Left ventricle myocardium inferior (tissue), 1 donor: Measurements from ENCODE around the gene RRAGD. TPM values are rescaled to one million over a fixed set of nuclear protein-coding genes. Genes with fewer than 3 reads are reported as not detected.

ENCODE experiments used
- DNase-seq: peaks from one replicate; pipeline ENCODE4 v3.0.0-alpha.2; 2020
- H3K27ac ChIP-seq: fragments of 200-600 bp; replicated peaks from 2 replicates; pipeline ENCODE4 v1.8.0; 2021
- H3K27me3 ChIP-seq: fragments of 200-600 bp; 2 replicates; pipeline ENCODE4 v1.8.0; 2021; ENCODE audit warnings: low read depth
- H3K36me3 ChIP-seq: fragments of 200-600 bp; 2 replicates; pipeline ENCODE4 v1.8.0; 2021
- H3K4me1 ChIP-seq: fragments of 200-600 bp; 2 replicates; pipeline ENCODE4 v1.8.0; 2021
- H3K4me3 ChIP-seq: fragments of 200-600 bp; 2 replicates; pipeline ENCODE4 v1.8.0; 2021; ENCODE audit warnings: mild to moderate bottlenecking, moderate library complexity
- H3K9me3 ChIP-seq: fragments of 200-600 bp; replicated peaks from 2 replicates; pipeline ENCODE4 v1.8.0; 2021
- CTCF ChIP-seq: fragments of 200-600 bp; IDR thresholded peaks from 2 replicates; pipeline ENCODE4 v1.8.0; 2021; ENCODE audit warnings: antibody characterized with exemption, mild to moderate bottlenecking, borderline replicate concordance
- intact Hi-C: fragments of 100-400 bp; cut with micrococcal nuclease; formaldehyde crosslinking; loops from one replicate; pipeline ENCODE4 v1.11.0; 2022
- total RNA-seq: library from RNA; stranded (reverse); fragmentation: NEBNext Ultra II Directional; extraction: Animal tissue kit (Norgen Biotek cat#: 25700); gene quantifications from one replicate; pipeline ENCODE4 v1.2.1, GENCODE V29; 2021
- donor health status: DM: no; HTN: yes; CAD: no; lungs with severe emphysema.

Gene RRAGD
- total RNA-seq, 1 donor from 2014 or later: 123 TPM

- Histone ChIP-seq H3K4me3 (no peak overlapping the region), H3K27ac (peak overlapping the region; percentile 63), H3K9me3 (no peaks in the 10 kb centered on the region), H3K36me3 (peaks cover 6% of the 10 kb centered on the region), H3K27me3 (no peaks in the 10 kb centered on the region), H3K4me1 (peaks cover 42% of the 10 kb centered on the region)
- peak; percentile 25 for DNase-seq
- TF ChIP-seq CTCF: peak; percentile 40
- intact Hi-C loops: no loop called here
These were observed 36.4 kb downstream of the RRAGD start for GRCh38 chr6:89375427-89376267.

DNA sequence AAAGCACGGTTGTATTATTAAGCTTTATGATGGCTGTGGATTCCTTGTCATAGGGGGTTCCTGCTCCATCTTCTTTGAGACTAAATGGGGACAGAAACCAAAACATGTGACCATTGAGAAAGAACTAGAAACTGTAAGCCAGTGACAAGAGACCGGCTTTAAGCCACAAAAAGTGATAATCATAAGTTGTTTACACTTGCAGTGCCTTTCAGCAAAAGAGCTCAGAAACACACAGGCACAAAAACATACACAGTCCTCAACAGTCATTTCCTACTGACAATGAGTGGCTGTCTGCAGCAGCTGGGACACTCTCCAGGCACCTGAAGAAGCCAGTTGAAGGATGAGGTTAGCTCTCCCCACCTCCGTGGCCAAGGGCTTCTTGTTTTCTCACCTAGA lies 39.6 kb downstream of the RRAGD start:
- peaks cover 36% of the 10 kb centered on the region for H3K4me1 ChIP-seq
- H3K27me3 ChIP-seq: no peaks in the 10 kb centered on the region
- H3K9me3 ChIP-seq: no peaks in the 10 kb centered on the region
- H3K4me3 ChIP-seq: no peak overlapping the region
- H3K36me3 ChIP-seq: peaks cover 6% of the 10 kb centered on the region
- H3K27ac ChIP-seq: peak overlapping the region; percentile 49
- DNase-seq: no peak
- intact Hi-C loops: no loop called here
- TF ChIP-seq CTCF: no peak

DNA sequence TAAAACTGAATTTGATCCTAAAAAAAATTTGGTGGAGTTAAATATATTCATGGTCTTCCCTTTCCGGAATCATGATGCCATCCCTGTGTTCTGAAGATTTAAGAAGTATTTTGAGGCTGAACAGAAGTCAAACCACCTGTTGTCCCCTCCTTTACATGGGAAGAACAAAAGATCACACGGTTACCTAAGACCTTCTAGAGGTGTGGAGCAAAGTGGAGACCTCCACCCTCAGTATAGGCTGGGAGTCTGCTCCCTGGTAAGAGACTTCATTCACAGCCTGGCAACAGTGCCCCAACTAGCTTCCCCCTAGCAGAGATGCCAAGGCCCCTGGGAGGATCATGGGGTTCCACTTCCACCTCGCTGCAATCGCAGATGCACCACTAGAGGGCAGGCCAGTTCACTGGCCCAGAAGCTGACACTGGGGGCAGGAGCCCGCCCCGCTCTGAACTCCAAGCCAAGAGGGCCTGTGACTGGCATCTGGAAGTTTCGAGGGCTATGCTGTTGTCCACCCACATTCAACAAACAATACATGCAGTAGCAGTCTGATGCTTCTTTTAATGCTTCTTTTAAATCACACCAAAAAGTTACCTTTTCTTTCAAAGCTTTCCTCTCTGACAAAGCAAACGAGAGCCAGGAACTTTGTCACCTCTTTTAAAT lies 40.1 kb downstream of the RRAGD start:
- Histone ChIP-seq H3K9me3 (no peaks in the 10 kb centered on the region), H3K4me3 (no peak overlapping the region), H3K4me1 (peaks cover 36% of the 10 kb centered on the region), H3K27me3 (no peaks in the 10 kb centered on the region), H3K27ac (peak overlapping the region; percentile 49), H3K36me3 (peaks cover under 1% of the 10 kb centered on the region)
- TF ChIP-seq CTCF: peak; percentile 98
- DNase-seq: peak; percentile 78
- intact Hi-C loops: no loop called here

GRCh38 chr6:89368999-89369398 lies 43.1 kb downstream of the RRAGD start:
- Histone ChIP-seq H3K27ac (peak overlapping the region; percentile 40), H3K9me3 (no peaks in the 10 kb centered on the region), H3K27me3 (no peaks in the 10 kb centered on the region), H3K4me3 (no peak overlapping the region), H3K36me3 (no peaks in the 10 kb centered on the region), H3K4me1 (peaks cover 46% of the 10 kb centered on the region)
- TF ChIP-seq CTCF: peak; percentile 75
- DNase-seq: peak; percentile 59
- intact Hi-C loops: loop anchor here (10.0 kb wide), 1 partner anchor 54 kb away; the partner anchor contains the start of gene GABRR2

DNA sequence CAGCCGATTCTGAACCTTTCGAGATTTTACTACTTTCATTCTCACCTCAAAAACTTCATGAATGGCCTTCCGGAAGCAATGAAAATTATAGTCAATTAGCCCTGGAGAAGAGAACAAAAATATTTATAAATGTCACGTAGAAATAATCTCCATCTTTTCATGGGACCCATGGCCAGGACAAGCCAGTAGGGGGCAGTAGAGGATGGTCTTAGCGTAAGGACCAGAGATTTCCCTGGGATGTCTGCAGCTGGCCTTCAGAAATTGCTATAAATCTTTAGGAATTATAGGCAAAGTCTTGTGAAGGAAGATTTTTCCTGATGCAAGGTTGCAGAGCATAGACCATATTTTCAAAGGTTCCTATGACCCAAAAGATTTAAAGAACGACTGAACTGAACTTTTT lies 44.0 kb downstream of the RRAGD start:
- peak; percentile 57 for DNase-seq
- Histone ChIP-seq H3K4me1 (peaks cover 46% of the 10 kb centered on the region), H3K4me3 (no peak overlapping the region), H3K27me3 (no peaks in the 10 kb centered on the region), H3K27ac (peak overlapping the region; percentile 40), H3K36me3 (no peaks in the 10 kb centered on the region), H3K9me3 (no peaks in the 10 kb centered on the region)
- intact Hi-C loops: loop anchor here (10.0 kb wide), 1 partner anchor 53 kb away; the partner anchor contains the start of gene GABRR2
- TF ChIP-seq CTCF: peak; percentile 87
